ENCODE measurements around the gene CCDC24.

CCDC24 gene

GRCh38 chr1:43982808-43983207 is 8.6 kb upstream of the CCDC24 start:
- no peak for DNase-seq (ENCODE audit: low spot score)
- in situ Hi-C loops (cut with MboI; ENCODE audit: low sequenced_read_pairs, unreplicated experiment) = no loop called here
- no peak for TF ChIP-seq CTCF (IDR thresholded peaks at IDR 0.05; ENCODE audit: borderline replicate concordance, control extremely low read depth, extremely low read depth, insufficient read depth, missing control alignments)

- no peak for DNase-seq (ENCODE audit: low spot score)
These were observed 8.0 kb upstream of the CCDC24 start for GRCh38 chr1:43983253-43983899.

GRCh38 chr1:43984855-43985254 is 6.5 kb upstream of the CCDC24 start:
- no peak for TF ChIP-seq CTCF (IDR thresholded peaks at IDR 0.05; ENCODE audit: borderline replicate concordance, control extremely low read depth, extremely low read depth, insufficient read depth, missing control alignments)
- no peak for DNase-seq (ENCODE audit: low spot score)
- in situ Hi-C loops (cut with MboI; ENCODE audit: low sequenced_read_pairs, unreplicated experiment) = no loop called here

More at GRCh38 chr1:43983253-43983899, 8.0 kb upstream of the CCDC24 start:
- in situ Hi-C loops (cut with MboI; ENCODE audit: low sequenced_read_pairs, unreplicated experiment) = no loop called here
- TF ChIP-seq CTCF (IDR thresholded peaks at IDR 0.05; ENCODE audit: borderline replicate concordance, control extremely low read depth, extremely low read depth, insufficient read depth, missing control alignments) = no peak

GRCh38 chr1:43985984-43986595 is 5.3 kb upstream of the CCDC24 start:
- TF ChIP-seq CTCF (IDR thresholded peaks at IDR 0.05; ENCODE audit: borderline replicate concordance, control extremely low read depth, extremely low read depth, insufficient read depth, missing control alignments) = no peak
- no peak for DNase-seq (ENCODE audit: low spot score)
- in situ Hi-C loops (cut with MboI; ENCODE audit: low sequenced_read_pairs, unreplicated experiment) = no loop called here

GRCh38 chr1:43986712-43987111 is 4.7 kb upstream of the CCDC24 start:
- no peak for DNase-seq (ENCODE audit: low spot score)
- no peak for TF ChIP-seq CTCF (IDR thresholded peaks at IDR 0.05; ENCODE audit: borderline replicate concordance, control extremely low read depth, extremely low read depth, insufficient read depth, missing control alignments)
- in situ Hi-C loops (cut with MboI; ENCODE audit: low sequenced_read_pairs, unreplicated experiment) = no loop called here

- DNase-seq (ENCODE audit: low spot score) = no peak
- TF ChIP-seq CTCF (IDR thresholded peaks at IDR 0.05; ENCODE audit: borderline replicate concordance, control extremely low read depth, extremely low read depth, insufficient read depth, missing control alignments) = no peak
- in situ Hi-C loops (cut with MboI; ENCODE audit: low sequenced_read_pairs, unreplicated experiment) = no loop called here
These were observed 4.1 kb upstream of the CCDC24 start for GRCh38 chr1:43987159-43987902.
